Right renal cortex interstitium (tissue), 3 donors: ENCODE measurements around the gene KRT17. TPM values are rescaled to one million over a fixed set of nuclear protein-coding genes. Genes with fewer than 3 reads are reported as not detected.
"Not testable (repeated sequence)": the region's sequence is repeated elsewhere in the genome, so short reads cannot be mapped to it uniquely, and the experiment has no call there.

Source experiments
- DNase-seq, 3 donors: peaks; one replicate each; pipeline ENCODE4 v3.0.0-alpha.2; 2013; ENCODE audit warnings: low read depth in 3 of 3, low spot score in 2 of 3
- polyA plus RNA-seq, 3 donors: library from polyadenylated mRNA; unstranded; fragments of 120-200 nt; gene quantifications; one replicate each; pipeline ENCODE4 v1.2.1, GENCODE V29; 2013; ENCODE audit not compliant: insufficient read length in 3 of 3

Gene KRT17
- polyA plus RNA-seq, 3 donors = 0.98 to 1.6 (median 1.2) TPM

DNA sequence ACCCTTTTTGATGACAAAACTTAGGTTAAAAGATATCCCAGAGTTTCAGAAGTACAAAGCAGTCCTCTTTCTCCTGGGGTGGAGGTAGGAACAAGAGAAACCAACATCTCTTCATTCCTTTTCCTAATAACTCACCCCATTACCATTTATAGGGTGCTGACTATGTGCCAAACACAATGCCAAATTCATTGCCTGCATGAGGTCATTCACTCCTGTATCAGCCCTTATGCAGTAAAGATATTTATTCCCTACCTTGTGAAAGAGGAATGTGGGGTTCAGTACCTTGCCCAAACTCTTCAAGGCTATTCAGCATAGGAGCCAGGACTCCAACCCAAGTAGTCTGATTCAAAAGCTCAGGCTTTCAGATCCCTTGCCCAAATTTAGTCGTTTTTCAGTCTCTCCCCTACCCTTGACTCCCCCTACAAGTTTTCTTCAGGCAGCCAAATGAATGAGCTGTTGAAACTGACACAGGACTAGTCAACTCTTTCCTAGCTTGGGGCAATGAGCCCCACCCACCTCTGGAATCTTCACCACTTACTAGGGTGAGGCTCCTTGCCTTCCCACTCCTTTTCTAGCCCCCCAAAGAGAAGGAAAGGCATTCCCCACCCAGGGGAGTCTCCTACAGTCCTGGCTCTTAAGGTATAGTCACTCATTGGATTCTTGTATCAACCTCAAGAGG is 43.5 kb downstream of the KRT17 start:
- DNase-seq = no peak

DNA sequence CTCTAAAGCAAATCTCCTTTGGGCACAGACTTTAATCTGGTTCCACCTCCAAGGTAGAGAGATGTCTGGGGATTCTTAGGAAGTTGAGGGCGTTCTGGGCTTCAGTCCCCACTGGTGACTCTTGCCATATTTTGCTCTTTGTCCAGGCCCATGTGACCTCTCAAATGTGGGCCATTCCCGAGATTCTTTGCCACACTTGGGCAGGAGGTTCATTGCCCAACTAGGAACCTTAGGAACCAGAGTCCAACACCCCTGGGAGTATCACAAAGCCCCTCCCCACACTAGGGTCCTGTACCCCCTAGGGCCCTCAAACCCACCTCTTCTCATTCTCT is 44.2 kb downstream of the KRT17 start:
- no peak for DNase-seq

DNA sequence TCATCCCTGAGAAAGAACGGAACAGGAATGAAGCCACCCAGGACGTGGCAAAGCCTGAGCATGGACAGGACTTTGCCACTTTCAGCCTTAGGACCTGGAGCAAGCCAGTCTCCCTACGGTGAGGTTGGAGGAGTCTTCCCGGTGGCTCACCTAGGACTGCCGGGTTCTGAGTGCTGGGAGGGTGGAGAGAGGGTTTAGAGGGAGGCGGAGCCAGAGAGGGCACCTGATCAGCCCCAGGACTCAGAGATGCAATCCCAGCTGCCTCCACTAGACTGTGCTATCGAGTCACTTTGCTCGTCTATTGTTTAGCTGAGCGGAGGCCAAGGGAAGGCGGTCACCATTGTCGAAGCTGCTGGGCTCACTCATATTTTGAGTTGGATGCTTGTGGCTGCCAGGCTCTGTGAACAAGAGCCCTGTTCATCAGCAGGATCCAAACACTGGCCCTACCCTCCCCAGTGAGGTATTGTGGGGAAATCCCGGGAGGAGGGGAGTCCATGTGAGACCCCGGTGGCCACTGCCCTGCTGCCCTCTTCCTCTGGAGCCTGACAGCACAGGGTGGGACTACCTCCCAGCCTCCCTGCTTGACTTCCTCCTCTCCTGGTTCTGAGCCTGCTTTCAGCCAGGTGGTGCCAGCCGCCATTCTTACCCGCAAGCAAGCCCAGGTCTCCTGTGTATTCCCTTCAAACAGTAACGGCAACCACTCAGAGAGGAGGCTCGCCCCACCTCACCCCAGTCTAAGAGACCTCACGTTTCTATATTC is 44.7 kb downstream of the KRT17 start:
- peak; percentile 68 to 86 (median 79) for DNase-seq

- no peak for DNase-seq
Observed at GRCh38 chr17:41578971-41579370, 45.4 kb downstream of the KRT17 start.

DNA sequence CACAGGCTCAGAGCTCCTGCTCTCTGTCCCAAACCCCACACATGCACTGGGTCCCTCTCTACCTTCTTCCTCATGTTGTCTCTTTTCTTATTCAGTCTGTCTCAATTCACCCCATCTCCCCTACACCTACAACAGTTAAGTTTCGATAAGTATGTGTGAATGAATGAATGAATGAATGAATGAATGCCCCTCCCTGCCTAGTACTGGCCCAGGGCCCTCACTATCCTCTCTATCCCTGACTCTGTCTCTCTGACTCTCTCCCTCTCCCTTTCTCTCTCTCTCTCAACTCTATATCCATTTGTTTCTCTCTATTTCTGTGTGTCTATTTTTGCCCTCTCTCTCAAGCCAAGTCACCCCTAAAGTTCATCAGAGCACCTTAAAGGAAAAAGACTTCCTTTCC is 45.8 kb downstream of the KRT17 start:
- no peak for DNase-seq

DNA sequence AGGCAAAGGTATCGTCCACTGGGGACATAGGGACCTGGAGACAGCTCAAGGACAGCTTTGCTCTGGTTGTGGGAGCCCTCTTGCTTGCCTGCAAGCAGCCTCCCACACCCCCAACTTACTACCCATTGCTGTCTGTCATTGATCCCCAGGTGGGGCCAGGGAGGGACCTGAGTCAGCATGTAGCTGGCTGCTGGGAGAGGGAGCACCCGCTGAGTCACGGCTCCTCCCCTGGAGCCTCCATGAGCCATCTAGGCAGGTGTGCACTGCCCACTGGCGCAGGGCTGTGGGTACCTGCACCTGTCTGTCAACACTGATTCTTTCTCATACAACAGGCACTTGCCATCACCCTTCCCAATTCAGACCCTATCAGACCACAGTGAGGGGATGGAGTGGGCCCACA is 47.6 kb downstream of the KRT17 start:
- not testable (repeated sequence) for DNase-seq

- no peak for DNase-seq
Observed at GRCh38 chr17:41575336-41575735, 49.0 kb downstream of the KRT17 start.

DNA sequence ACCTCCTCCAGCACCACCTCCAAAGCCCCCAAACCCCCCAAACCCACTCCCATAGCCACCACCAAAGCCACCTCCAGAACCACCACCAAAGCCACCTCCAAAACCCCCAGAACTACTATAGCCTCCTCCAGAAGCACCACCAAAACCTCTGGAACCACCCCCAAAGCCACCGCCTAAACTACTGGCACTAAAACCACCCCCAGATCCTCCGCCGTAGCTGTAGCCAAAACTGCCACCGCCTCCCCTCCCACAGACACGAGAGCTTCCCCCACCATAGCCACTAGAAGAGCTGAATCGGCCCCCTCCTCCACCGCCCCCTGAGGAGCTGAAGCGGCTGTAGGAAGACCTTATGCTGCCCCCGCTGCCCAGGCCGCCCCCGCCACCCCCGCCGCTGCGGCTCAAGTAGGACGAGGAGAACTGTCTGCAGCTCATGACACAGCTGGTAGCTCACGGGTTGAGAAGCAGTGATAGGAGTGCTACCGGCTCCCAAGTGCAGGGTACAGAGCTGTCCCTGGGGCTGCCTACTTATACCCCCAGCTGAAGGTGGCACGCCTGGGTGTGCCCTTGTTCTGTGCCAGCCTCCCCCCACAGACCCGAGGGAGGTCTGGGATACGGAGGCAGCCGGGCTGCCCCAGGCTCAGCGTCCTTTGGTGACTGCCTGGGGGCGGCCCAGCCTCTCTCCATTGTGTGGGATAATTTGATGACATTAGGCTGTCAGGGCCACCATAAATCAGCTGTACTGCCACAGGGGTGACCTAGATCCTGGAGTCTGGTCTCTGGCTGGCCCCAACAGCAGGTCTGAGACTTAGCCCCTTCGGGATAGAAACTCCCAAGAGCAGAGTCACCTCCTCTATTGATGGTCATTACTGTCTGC is 52.6 kb downstream of the KRT17 start, which contains the start of gene KRT9:
Gene KRT9 (minus strand): TSS at position 499 of the 874 bp plus-strand sequence. CDS start 67 bp downstream, at position 432.
- no peak for DNase-seq

Other genes starting within 250 kb of the KRT17 start
- not detected for gene KRT34, start 242.3 kb downstream of the KRT17 start, polyA plus RNA-seq
- gene KRT31, start 227.0 kb downstream of the KRT17 start, polyA plus RNA-seq = not detected
- gene KRT37, start 200.0 kb downstream of the KRT17 start, polyA plus RNA-seq = not detected
- gene KRT38, start 183.6 kb downstream of the KRT17 start, polyA plus RNA-seq = not detected
- not detected for gene KRT32, start 157.2 kb downstream of the KRT17 start, polyA plus RNA-seq
- gene KRT35, start 143.4 kb downstream of the KRT17 start, polyA plus RNA-seq = under 1 TPM in 1 of 3 donors, not detected in 2; 0.10 TPM
- gene KRT36, start 134.7 kb downstream of the KRT17 start, polyA plus RNA-seq = not detected
- gene KRT13, start 119.0 kb downstream of the KRT17 start, polyA plus RNA-seq = under 1 TPM in 1 of 3 donors, not detected in 2; 0.34 TPM
- 1 to 10 TPM in 1 of 3 donors, under 1 TPM in 2; 0.60 to 1.3 (median 0.89) TPM for gene KRT15, start 105.7 kb downstream of the KRT17 start, polyA plus RNA-seq
- gene KRT19, start 96.3 kb downstream of the KRT17 start, polyA plus RNA-seq = 100 to 1,000 TPM; 139 to 220 (median 177) TPM
- gene KRT9, start 52.5 kb downstream of the KRT17 start, polyA plus RNA-seq = not detected
- gene KRT14, start 37.7 kb downstream of the KRT17 start, polyA plus RNA-seq = under 1 TPM; 0.28 to 0.55 (median 0.35) TPM
- gene KRT16, start 11.8 kb downstream of the KRT17 start, polyA plus RNA-seq = not detected
- 100 to 1,000 TPM; 766 to 777 (median 774) TPM for gene EIF1, start 64.3 kb upstream of the KRT17 start, polyA plus RNA-seq
- gene GAST, start 87.8 kb upstream of the KRT17 start, polyA plus RNA-seq = not detected
- gene HAP1, start 110.1 kb upstream of the KRT17 start, polyA plus RNA-seq = 1 to 10 TPM in 1 of 3 donors, under 1 TPM in 2; 0.69 to 1.1 (median 0.98) TPM
- 100 to 1,000 TPM; 170 to 196 (median 178) TPM for gene JUP, start 162.1 kb upstream of the KRT17 start, polyA plus RNA-seq
- gene P3H4, start 187.4 kb upstream of the KRT17 start, polyA plus RNA-seq = 10 to 100 TPM; 32.8 to 40.6 (median 39.3) TPM
- 100 to 1,000 TPM; 123 to 139 (median 125) TPM for gene FKBP10, start 188.4 kb upstream of the KRT17 start, polyA plus RNA-seq
- 100 to 1,000 TPM in 2 of 3 donors, 10 to 100 TPM in 1; 99.0 to 122 (median 108) TPM for gene NT5C3B, start 211.7 kb upstream of the KRT17 start, polyA plus RNA-seq
- under 1 TPM; 0.17 to 0.28 (median 0.24) TPM for gene KLHL10, start 213.2 kb upstream of the KRT17 start, polyA plus RNA-seq
- 10 to 100 TPM in 1 of 3 donors, 1 to 10 TPM in 2; 8.2 to 10.5 (median 9.5) TPM for gene KLHL11, start 240.8 kb upstream of the KRT17 start, polyA plus RNA-seq